GM12873 (cell line): Measurements from ENCODE around the gene XIRP1.

Experiments used
- CTCF ChIP-seq: IDR thresholded peaks from 2 replicates; pipeline ENCODE4 v1.5.1; 2012; ENCODE audit warnings: low read depth, mild to moderate bottlenecking, moderate library complexity, low read length, control low read depth; ENCODE audit not compliant: insufficient read depth; ENCODE audit errors: missing control alignments

The XIRP1 gene

DNA sequence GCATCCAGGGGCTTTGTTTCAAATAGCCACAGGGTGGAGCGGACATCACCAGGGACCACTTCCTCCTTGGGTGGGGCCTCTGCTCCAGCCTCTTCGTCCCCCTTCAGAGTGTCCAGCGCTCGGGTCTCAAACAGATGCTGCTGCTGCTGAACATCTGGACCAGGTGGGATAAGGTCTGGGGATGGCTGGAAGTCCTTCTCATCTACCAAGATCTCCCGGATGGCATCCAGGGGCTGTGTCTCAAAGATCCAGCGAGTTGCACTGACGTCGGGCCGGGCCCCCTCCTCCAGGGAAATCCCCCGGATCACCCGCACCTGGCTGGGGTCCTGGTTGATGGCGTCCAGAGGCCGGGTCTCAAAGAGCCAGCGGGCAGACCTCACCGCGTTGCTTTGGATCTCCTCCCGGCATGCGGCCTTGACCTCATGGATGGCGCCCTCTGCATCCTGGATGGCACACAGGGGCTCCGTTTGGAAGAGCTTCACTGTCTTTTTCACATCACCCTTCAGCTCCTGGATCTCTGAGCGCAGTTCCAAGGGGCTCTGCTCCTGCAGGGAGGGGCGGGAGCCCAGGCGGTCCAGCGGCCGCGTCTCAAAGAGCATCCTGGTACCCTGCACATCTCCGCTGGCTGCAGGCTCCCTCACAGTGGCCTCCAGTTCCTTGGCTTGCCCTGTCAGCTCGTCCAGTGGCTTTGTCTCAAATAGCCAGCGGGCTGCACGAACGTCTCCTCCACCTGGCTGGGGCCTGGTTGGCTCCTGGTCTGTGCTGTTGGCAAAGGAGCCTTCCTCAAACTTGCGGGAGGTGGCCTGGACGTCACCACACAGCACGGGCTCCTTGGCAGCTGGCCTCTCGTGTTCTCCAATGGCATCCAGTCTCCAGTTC lies 3.9 kb downstream of the XIRP1 start:
- no peak for TF ChIP-seq CTCF

DNA sequence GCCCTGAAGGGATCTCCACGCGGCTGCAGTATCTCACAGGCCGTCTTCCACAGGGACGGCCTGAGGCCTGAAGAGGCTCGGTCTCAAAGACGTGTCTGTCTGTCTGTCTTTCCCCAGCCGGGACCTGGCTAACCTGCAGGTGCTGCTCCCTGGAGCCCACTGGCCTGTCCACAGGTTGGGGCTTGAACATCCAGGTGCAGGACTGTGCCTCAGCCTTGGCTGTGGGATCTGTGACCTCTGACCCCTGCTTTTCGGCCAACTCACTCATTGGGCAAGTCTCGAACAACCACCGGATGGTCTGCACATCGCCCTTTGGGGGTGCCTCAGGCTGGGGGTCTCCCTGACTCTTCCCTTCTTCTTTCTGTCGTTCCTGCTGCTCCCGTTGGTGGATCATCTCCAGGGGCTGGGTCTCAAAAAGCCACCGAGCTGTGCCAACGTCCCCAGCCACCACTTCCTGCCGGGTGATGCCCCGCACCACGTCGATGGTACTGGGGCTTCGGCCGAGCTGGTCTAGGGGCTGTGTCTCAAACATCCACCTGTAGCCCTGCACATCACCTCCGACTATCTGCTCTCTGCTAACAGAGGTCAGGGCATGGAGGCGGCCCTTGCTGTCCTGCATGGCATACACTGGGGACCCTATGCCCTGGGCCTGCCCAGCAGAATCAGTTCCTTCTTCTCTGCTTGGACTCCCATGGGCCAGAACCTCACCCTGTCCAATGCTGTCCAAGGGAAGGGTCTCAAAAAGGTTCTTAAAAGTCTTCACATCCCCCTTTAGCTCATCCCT lies 4.8 kb downstream of the XIRP1 start:
- no peak for TF ChIP-seq CTCF

- no peak for TF ChIP-seq CTCF
These were observed 5.7 kb downstream of the XIRP1 start for GRCh38 chr3:39186692-39187151.

- TF ChIP-seq CTCF, result no peak
These were observed 6.3 kb downstream of the XIRP1 start for GRCh38 chr3:39185959-39186691.

DNA sequence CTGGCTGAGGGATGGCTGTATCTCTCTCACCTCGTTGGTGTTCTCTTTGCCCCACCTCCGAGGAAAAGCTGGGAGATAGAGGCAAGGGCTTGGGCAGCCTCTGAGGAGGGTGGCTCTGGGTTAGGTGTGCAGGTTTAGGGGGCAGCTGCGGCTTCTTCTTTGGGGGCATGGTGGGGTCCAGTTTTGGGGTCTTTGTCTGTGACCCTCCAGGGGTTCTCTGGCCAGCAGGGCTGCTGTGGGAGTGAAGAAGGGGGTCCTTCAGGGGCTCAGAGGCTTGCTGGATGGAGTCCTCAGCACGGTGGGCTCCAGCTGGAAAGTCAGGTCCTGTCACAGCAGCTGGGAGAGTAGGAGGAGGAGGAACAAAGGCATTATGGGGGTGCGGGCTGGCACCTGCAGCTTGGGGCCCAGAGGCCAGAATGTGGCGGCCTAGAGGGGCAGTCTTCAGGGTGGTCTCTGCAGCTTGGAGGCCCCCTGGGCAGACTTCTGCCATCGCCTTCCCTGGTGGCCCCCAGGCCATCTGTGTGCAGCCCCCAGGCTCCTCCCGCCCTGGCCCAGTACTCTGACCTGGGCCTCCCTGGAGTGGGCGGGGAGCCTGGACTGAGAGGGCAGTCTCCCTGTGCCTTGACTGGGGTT lies 7.0 kb downstream of the XIRP1 start:
- TF ChIP-seq CTCF, result no peak

DNA sequence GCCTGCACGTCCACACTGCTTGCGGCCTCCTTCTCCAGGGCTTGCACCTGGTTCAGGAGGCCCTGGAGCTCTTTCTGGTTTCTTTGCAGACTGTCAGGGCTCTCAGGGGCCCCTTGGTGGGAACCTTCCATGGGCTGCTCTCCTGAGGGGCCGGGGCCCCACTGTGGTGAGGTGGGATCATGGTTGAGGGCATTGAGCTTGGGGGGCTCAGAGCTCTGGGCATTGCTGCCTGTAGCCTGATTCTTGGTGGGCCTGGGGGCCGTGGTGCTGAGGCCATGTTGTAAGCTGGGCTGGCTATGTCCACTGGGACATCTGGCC lies 7.5 kb downstream of the XIRP1 start:
- TF ChIP-seq CTCF, result no peak
